GM12874 (cell line): ENCODE results near the gene FOXK2.

Experiments
- TF ChIP-seq, protein P1 (sequence below): IDR thresholded peaks from 2 replicates; pipeline ENCODE4 v1.5.1; 2011; ENCODE audit warnings: low read depth, mild to moderate bottlenecking, control low read depth, low read length, moderate library complexity; ENCODE audit not compliant: insufficient read depth

The FOXK2 gene

DNA sequence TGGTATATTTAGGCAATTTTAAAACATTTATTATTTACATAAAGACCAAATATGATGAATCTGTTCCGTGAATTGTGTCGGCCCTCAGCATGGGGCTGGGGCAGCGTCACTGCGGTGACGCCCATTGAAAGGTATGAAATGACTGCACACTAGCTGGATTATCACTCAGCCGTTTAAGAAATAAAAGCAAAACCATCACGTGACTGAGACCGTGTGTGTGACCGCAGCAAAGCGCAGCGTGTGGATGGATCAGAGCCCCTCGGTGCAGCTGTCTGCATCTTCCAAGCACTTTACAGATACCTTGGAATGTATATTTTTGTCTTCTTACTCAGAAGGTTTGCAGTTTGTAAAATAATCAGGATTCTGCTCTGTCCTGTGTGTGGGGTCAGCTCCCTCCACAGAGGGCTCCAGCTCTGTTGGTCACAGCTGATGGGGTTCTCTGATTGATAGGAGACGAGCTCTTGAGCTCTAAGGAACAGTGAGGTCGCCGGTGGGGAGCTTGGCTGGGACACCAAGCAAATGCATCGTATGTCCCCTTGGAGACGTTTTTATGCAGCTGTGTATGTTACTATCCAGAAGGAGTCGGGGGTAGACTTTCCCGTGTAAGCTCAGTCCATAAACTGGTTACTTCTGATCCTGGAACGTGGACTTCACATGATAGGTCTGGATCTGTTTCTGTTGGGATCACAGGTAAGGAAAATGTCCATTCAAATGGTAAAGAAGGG, 83.6 kb downstream of the FOXK2 start:
- TF ChIP-seq, protein P1, sequence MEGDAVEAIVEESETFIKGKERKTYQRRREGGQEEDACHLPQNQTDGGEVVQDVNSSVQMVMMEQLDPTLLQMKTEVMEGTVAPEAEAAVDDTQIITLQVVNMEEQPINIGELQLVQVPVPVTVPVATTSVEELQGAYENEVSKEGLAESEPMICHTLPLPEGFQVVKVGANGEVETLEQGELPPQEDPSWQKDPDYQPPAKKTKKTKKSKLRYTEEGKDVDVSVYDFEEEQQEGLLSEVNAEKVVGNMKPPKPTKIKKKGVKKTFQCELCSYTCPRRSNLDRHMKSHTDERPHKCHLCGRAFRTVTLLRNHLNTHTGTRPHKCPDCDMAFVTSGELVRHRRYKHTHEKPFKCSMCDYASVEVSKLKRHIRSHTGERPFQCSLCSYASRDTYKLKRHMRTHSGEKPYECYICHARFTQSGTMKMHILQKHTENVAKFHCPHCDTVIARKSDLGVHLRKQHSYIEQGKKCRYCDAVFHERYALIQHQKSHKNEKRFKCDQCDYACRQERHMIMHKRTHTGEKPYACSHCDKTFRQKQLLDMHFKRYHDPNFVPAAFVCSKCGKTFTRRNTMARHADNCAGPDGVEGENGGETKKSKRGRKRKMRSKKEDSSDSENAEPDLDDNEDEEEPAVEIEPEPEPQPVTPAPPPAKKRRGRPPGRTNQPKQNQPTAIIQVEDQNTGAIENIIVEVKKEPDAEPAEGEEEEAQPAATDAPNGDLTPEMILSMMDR, result no peak

DNA sequence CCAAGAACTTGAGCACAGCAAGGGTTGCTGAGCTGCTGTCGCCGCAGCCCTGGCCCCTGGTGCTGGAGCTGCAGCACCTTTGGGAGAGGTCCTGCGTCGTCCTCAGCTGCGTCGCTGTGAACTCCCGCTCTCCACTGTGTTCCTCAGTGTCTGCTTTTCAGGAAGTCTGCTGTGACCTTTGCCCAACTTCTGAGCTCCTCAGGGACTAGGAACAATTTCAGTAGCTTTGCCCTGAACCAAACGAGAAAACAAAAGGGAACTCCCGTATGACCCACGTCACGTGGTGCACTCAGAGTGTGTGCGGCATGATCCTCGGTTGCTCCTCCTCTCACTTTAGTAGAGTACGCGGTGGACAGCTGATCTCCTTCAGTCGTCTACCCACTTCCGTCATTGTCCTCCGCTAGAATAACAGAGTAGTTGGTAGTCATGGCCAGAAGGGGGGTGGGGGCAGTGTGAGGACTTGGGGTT, 84.5 kb downstream of the FOXK2 start:
- TF ChIP-seq, protein P1, result no peak

DNA sequence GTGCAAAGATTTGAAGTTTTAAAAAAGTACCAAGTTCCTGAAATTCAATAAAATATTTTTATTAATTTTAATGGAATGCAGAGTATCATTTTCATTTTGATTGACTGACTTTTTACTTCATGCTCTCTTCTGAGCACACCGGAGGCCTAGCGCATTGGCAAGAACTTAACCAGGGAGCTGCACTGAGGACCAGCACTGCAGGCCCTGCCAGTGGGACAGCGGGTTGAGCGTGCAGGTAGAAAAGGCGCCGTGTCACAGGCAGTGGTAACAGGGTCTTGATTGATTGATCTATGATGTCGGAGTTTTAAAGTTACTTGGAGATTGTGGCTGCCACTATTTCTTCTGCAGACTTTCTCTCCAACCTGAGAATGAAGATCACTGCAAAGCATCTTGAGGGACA, 85.0 kb downstream of the FOXK2 start:
- TF ChIP-seq, protein P1, result no peak

- TF ChIP-seq, protein P1, result no peak
Measured at GRCh38 chr17:82605939-82606600, 86.5 kb downstream of the FOXK2 start.

DNA sequence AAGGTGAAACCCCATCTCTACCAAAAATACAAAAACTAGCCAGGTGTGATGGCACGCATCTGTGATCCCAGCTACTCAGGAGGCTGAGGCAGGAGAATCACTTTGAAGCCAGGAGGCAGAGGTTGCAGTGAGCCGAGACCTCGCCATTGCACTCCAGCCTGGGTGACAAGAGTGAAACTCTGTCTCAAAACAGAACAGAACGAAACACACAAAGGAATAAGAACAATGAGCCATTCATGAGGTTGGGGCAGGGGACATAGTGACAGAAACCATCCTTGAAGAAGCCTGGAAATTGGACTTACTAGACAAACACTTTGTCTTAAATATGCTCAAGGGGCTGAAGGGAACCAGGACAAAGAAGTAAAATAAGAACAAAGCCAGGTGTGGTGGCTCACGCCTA, 89.3 kb downstream of the FOXK2 start:
- TF ChIP-seq, protein P1, result no peak

DNA sequence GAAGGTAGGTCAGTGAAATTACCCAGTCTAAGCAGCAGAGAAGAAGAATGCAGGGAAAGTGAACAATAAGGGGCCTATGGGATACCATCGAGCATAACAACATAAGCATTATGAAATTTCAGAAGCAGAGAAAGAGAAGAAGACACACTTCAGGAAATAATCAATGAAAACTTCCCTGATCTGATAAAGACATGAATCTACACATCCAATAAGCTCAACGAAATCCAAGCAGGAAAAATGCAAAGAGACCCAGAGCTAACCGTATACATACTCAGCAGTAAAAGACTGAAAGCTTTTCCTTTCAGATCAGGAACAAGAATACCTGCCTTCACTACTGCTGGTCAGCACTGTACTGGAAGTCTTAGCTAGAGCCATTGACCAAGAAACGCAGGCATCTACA, 90.1 kb downstream of the FOXK2 start:
- TF ChIP-seq, protein P1, result no peak

DNA sequence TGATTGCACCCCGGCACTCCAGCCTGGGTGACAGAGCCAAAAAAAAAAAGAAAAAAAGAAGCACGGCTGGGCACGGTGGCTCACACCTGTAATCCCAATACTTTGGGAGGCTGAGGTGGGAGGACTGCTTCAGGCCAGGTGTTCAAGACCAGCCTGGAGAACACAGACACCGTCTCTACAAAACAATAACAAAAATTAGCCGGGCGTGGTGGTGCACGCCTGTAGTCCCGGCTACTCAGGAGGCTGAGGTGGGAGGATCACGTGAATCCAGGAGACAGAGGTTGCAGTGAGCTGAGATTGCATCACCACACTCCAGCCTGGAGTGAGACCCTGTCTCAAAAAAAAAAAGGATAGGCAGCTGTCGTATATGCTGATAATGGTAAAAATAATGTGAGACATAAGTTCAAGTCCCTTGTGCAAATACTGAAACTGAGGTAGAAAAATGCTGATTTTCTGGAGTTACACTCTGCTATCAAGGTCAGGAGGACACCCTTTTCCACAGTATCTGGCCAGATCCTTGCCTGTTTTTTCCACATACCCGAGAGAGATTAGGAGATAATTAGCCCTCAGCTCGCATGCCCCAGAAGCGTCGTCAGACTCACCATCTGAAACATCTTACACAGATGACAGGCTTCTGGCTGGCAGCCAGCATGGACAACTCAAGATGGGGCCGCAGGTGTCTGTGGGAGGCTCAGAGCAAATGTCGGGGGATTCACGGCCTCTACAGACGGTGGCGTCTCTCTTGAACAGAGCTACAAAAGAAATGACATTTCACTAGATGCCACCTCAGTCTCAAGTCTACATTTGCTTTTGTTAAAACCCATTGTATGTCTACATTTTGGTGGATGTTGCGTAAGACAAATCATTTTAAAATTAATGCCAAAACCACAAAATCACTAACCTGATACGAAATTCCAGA, 91.9 kb downstream of the FOXK2 start:
- TF ChIP-seq, protein P1, result no peak
